CD4-positive, alpha-beta T cell treated with Interleukin-6 at 100 ng/mL for 8 hours (primary cell): ENCODE results near the gene IQCE.
"Not testable (repeated sequence)": the region's sequence is repeated elsewhere in the genome, so short reads cannot be mapped to it uniquely, and the experiment has no call there.

Source experiments
- DNase-seq: peaks from one replicate; pipeline ENCODE4 v3.0.0-alpha.2; 2020; ENCODE audit warnings: mixed read lengths, low spot score

The IQCE gene

GRCh38 chr7:2532199-2532772 is 26.5 kb upstream of the IQCE start:
- DNase-seq, result not testable (repeated sequence)

- DNase-seq, result not testable (repeated sequence)
Measured at GRCh38 chr7:2532816-2533215, 26.0 kb upstream of the IQCE start.

- DNase-seq, result not testable (repeated sequence)
Measured at GRCh38 chr7:2533566-2533965, 25.2 kb upstream of the IQCE start.

GRCh38 chr7:2534214-2534613 is 24.6 kb upstream of the IQCE start:
- DNase-seq, result not testable (repeated sequence)

DNA sequence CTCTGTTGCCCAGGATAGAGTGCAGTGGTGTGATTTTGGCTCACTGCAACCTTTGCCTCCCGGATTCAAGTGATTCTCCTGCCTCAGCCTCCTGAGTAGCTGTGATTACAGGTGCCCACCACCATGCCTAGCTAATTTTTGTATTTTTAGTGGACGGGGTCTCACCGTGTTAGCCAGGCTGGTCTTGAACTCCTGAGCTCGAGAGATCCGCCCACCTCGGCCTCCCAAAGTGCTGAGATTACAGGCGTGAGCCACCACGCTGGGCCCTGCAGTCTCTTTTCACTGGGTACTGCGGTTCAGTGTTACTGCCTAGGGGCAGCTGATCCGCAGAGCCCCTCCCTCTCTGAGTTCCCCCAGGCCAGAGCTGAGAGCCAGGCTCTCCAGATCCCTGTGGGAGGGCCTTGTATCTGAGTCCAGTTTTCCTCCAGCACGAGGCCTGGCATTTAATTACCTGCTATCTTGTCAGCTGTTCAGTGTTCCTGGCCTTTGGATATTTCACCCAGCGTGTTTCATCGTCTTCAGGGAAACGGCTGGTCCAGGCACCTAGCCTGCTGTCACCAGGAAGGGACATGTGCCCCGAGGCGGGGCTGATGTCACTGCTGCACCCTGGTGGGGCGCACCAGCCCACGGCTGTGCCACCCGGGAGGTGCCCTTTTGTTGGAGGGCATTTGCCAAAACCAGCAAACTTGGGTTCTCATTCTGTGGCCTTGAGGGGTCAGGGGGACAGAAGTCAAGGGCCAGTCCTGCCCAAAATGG is 22.7 kb upstream of the IQCE start:
- not testable (repeated sequence) for DNase-seq

DNA sequence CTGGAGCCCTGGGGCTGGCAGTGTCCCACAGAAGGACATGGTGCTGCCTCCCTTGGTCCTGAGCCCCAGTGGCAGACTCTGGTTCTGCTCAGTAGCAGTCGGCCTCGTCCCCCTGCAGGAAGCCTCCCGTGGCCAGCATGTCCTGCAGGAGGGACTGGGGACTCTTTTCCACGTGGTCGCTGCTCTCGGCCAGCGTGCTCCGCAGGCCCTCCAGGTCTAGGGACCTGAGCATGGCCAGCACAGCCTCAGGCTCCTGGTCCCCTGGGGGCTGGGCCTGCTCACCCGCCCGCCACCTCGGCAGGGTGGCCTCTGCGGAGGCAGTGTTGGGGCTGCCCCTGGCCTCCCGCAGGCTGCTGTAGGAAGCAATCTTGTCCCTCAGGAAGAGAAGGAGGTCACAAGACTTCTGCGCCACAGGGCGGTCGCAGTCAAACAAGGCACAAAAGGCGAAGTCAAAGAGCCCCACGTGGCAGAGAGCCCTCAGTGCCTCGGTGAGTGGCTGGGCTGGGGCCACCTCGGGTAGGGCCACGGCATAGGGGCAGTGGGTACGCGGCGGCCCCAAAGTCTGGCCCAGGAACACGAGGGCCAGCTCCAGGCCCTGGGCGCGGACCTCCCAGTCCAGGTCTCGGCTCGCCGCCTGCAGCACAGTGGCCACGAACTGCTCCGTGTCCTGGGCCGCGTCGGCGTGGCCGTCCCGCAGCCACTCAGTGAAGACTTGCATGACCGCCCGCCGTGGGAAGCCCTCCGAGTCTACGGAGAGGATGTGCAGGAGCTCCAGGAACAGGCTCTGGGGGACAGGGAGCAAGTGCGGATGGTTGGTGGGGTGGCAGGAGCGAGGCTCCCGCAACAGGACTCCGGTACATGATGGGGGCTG is 20.6 kb upstream of the IQCE start:
- no peak for DNase-seq

GRCh38 chr7:2539031-2539911 is 19.5 kb upstream of the IQCE start:
- no peak for DNase-seq

DNA sequence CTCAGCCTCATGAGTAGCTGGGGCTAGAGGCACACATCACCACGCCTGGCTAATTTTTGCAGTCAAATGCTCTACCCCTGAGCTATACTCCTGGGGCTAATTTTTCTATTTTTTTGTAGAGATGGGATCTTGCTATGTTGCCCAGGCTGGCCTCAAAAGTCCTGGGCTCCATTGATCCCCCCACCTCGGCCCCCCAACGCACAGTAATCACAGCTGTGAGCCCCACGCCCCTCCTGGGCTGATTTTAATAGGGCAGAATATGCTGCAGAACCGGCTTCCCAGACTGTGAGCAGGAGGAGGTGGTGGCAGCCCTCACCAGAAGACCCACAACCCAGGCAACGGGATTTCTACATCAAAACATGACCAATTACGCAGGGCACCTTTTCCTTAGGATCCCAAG is 18.6 kb upstream of the IQCE start:
- no peak for DNase-seq

GRCh38 chr7:2540641-2541051 is 18.1 kb upstream of the IQCE start:
- no peak for DNase-seq

DNA sequence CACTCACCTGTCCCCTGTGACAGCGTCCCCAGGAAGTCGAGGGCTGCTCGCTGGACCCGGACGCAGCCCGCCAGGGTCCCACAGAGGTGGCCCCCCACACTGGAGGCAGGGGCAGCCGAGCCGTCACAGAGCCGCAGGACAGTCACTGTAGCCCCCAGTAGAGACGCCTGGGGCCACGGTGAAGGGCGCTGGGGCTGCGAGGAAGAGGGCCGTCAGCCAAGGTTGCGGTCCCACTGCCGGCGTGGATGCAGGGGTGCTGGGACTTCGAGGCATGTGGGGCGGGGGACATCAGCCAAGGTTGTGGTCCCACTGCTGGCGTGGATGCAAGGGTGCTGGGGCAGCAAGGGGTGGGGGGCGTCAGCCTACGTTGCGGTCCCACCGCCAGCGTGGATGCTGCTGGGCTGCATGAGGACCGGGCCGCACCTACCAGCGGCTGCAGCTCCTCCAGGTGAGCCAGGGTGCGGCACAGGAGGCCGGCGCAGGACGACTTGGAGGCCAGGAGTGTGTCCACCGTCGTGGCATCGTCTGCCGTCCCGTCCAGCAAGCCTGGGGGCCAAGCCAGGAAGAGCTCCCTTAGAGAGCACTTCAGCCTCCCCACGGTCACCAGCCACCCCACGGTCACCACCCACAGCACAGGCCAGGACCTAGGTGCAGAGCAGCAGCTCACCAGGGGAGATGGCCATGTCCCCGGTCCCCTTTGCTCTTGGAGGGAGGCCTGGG is 17.3 kb upstream of the IQCE start:
- DNase-seq, result no peak

DNA sequence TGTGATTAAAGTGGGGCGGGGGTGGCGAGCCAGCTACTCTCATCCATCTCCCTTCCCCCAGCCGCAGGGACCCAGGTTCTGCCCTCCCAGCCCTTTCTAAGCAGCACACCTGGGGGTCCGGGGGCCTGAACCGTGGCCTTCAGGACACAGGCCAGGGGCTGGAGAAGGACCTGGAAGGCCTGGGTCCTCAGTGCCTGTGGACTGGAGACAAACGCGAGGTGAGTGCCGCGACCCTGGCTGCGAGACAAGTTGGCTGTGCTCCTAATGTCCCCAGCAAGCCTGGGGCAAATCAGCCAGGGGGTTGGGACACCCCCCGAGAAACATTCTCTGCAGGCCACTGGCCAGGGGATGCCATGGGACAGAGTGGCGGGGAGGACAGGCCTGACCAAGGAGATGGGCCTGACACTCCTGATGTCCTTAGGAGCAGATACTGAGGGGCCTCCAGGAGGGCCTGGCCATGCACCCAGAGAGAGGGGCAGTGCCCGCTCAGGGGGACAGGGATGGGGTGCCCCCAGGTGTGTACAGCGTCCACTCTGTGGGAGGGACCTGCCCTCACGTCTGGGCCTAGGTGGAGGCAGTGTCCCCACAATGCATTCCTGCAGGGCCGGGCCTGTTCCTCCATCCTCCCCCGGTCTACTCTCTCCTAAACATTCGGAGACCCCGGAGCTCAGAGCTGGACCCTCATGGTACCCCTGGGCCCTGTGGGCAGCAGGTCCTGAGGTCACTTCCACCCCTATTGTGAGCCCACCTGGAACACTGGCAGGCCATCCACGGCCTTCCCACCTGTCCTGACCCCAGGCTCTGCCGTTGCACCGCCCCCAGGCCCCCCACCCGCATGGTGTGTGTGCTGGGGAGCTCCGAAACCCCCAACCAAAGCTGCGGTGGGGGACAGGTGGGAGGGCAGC is 16.5 kb upstream of the IQCE start:
- DNase-seq, result no peak

- DNase-seq, result no peak
Measured at GRCh38 chr7:2542916-2543871, 15.6 kb upstream of the IQCE start.

DNA sequence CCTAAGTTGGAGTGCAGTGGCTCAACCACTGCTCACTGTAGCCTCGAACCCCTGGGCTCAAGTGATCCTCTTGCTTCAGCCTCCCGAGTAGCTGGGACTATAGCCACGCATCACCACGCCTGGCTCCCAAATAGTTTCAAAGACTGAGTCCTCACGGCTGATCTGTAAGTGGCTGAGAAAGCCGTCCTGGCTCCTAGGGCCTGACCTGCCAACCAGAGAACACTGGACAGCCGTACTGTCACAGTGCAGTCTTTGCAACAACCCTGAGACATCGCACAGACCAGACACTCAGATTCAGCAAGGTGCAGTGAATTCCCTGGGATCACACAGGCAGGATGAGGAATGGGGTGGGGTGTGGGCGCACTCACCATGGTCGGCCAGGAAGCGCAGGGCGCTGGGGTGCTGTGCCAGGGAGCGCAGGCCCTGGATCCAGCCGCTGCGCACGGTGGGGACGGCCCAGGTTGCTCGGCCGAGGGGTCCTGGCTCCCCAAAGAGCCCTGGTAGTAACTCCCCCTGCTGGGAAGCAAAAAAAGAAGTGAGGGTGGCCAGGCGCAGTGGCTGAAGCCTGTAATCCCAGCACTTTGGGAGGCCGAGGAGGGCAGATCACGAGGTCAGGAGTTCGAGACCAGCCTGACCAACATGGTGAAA is 14.1 kb upstream of the IQCE start:
- no peak for DNase-seq

- no peak for DNase-seq
Measured at GRCh38 chr7:2545746-2546425, 12.9 kb upstream of the IQCE start.

DNA sequence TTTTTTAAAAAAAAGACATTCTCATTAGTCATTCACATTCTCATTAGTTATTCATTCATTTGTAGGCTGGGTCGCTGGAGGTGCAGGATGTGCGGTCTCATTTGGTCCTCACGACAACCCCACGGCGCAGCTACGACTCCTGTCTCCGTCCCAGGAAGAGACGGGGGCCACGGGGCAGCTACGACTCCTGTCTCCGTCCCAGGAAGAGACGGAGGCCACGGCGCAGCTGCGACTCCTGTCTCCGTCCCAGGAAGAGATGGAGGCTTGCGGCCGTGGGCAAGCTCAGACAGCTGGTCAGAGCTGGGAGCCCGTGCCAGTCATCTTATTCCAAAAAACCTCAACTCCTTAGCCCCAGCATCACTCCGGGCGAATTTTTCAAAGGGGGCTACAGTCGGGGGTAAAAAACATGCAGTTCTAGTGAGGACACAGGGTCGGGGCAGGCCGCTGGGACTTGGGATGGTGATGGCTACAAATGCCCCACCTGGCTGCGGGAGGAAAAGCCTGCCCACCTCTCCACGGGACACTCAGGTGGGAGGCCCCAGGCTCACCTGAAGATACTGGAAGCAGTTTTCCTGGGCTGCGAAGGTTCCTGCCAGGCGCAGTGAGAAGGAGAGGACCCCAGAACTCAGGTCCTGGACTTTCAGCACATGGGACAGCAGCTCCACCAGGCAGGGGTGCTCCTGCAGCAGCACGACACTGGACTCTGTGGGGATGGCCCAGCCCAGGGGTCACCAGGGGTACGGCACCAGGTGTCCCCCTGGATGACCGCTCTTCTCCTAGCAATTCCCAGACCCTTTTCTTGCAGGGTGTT is 11.8 kb upstream of the IQCE start:
- DNase-seq, result no peak

DNA sequence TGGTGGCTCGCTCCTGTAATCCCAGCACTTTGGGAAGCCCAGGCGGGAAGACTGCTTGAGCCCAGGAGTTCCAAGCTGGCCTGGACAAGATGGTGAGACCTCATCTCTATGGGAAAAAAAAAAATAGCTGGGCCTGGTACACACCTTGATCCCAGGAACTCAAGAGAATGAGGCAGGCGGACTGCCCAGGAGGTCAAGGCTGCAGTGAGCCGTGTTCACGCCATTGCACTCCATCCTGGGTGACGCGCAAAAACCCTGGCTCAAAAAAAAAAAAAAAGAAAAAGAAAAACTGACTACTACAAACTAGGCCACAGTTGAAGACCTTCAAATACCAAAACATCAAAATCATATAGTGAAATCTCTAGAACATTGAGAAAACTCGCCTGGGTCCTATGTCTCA is 7.4 kb upstream of the IQCE start:
- DNase-seq, result no peak

DNA sequence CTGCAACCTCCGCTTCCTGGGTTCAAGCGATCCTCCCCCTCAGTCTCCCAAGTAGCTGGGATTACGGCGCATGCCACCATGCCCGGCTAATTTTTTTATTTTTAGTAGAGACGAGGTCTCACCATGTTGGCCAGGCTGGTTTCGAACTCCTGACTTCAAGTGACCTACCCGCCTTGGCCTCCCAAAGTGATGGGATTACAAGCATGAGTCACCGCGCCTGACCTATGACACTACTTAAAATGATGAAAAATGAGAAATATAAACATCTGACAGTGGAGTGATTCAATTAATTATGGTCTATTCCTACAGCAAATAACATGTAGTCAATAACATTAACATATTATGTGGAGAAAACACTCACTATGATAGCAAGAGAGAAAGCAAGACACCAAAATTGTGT is 5.7 kb upstream of the IQCE start:
- DNase-seq, result no peak
